ENCODE data around the gene DOCK4.

Gene DOCK4

GRCh38 chr7:111986601-111987000 is 219.6 kb downstream of the DOCK4 start:
- Histone ChIP-seq H3K36me3 (ENCODE audit: insufficient read depth, low read length) (no peaks in the 10 kb centered on the region), H2AFZ (ENCODE audit: low read length) (no peak overlapping the region), H3K27me3 (ENCODE audit: insufficient read depth, low read length, poor library complexity, severe bottlenecking) (no peaks in the 10 kb centered on the region), H3K9me2 (replicated peaks; ENCODE audit: low read depth, low read length) (no peaks in the 10 kb centered on the region), H3F3A (ENCODE audit: low read depth) (no peaks in the 10 kb centered on the region), H3K4me2 (ENCODE audit: low read depth, low read length, poor library complexity, severe bottlenecking) (peak overlapping the region; percentile 19), H3K4me1 (ENCODE audit: insufficient read depth, low read length, poor library complexity, severe bottlenecking) (peaks cover 10% of the 10 kb centered on the region), H3K9ac (ENCODE audit: low read depth, low read length, poor library complexity, severe bottlenecking) (no peak overlapping the region), H3K4me3 (ENCODE audit: low read length, poor library complexity, severe bottlenecking) (no peak overlapping the region), H4K20me1 (ENCODE audit: insufficient read depth, low read length, poor library complexity, severe bottlenecking) (no peaks in the 10 kb centered on the region), H3K79me2 (ENCODE audit: insufficient read depth, low read length) (no peaks in the 10 kb centered on the region), H3K9me3 (ENCODE audit: insufficient read depth, low read depth, low read length) (no peaks in the 10 kb centered on the region)
- TF ChIP-seq CTCF (conservative IDR thresholded peaks at IDR 0.05; ENCODE audit: low read length) (no peak), EZH2phosphoT487 (IDR thresholded peaks at IDR 0.05; ENCODE audit: borderline replicate concordance) (no peak)

- no peaks in the 10 kb centered on the region for H4K20me1 ChIP-seq (ENCODE audit: insufficient read depth, low read length, poor library complexity, severe bottlenecking)
- no peaks in the 10 kb centered on the region for H3K36me3 ChIP-seq (ENCODE audit: insufficient read depth, low read length)
- no peaks in the 10 kb centered on the region for H3K9me3 ChIP-seq (ENCODE audit: insufficient read depth, low read depth, low read length)
- H3K9me2 ChIP-seq (replicated peaks; ENCODE audit: low read depth, low read length) = no peaks in the 10 kb centered on the region
- no peak overlapping the region for H3K4me3 ChIP-seq (ENCODE audit: low read length, poor library complexity, severe bottlenecking)
- peaks cover 10% of the 10 kb centered on the region for H3K4me1 ChIP-seq (ENCODE audit: insufficient read depth, low read length, poor library complexity, severe bottlenecking)
- H3K79me2 ChIP-seq (ENCODE audit: insufficient read depth, low read length) = no peaks in the 10 kb centered on the region
- H3F3A ChIP-seq (ENCODE audit: low read depth) = no peaks in the 10 kb centered on the region
- TF ChIP-seq EZH2phosphoT487 (IDR thresholded peaks at IDR 0.05; ENCODE audit: borderline replicate concordance) = no peak
- TF ChIP-seq CTCF (conservative IDR thresholded peaks at IDR 0.05; ENCODE audit: low read length) = no peak
- no peak overlapping the region for H2AFZ ChIP-seq (ENCODE audit: low read length)
- no peaks in the 10 kb centered on the region for H3K27me3 ChIP-seq (ENCODE audit: insufficient read depth, low read length, poor library complexity, severe bottlenecking)
- H3K4me2 ChIP-seq (ENCODE audit: low read depth, low read length, poor library complexity, severe bottlenecking) = no peak overlapping the region
- H3K9ac ChIP-seq (ENCODE audit: low read depth, low read length, poor library complexity, severe bottlenecking) = no peak overlapping the region
Measured at GRCh38 chr7:111985798-111986197, 220.4 kb downstream of the DOCK4 start.

- Histone ChIP-seq H3K9ac (ENCODE audit: low read depth, low read length, poor library complexity, severe bottlenecking) (no peak overlapping the region), H3F3A (ENCODE audit: low read depth) (no peaks in the 10 kb centered on the region), H3K27me3 (ENCODE audit: insufficient read depth, low read length, poor library complexity, severe bottlenecking) (no peaks in the 10 kb centered on the region), H4K20me1 (ENCODE audit: insufficient read depth, low read length, poor library complexity, severe bottlenecking) (no peaks in the 10 kb centered on the region), H3K4me3 (ENCODE audit: low read length, poor library complexity, severe bottlenecking) (no peak overlapping the region), H3K9me3 (ENCODE audit: insufficient read depth, low read depth, low read length) (no peaks in the 10 kb centered on the region), H3K4me1 (ENCODE audit: insufficient read depth, low read length, poor library complexity, severe bottlenecking) (peaks cover 10% of the 10 kb centered on the region), H2AFZ (ENCODE audit: low read length) (no peak overlapping the region), H3K79me2 (ENCODE audit: insufficient read depth, low read length) (no peaks in the 10 kb centered on the region), H3K4me2 (ENCODE audit: low read depth, low read length, poor library complexity, severe bottlenecking) (no peak overlapping the region), H3K36me3 (ENCODE audit: insufficient read depth, low read length) (no peaks in the 10 kb centered on the region), H3K9me2 (replicated peaks; ENCODE audit: low read depth, low read length) (no peaks in the 10 kb centered on the region)
- no peak for TF ChIP-seq CTCF (conservative IDR thresholded peaks at IDR 0.05; ENCODE audit: low read length)
- TF ChIP-seq EZH2phosphoT487 (IDR thresholded peaks at IDR 0.05; ENCODE audit: borderline replicate concordance) = no peak
Measured at GRCh38 chr7:111982804-111983203, 223.4 kb downstream of the DOCK4 start.
